Lower lobe of right lung (tissue), 2 donors: ENCODE measurements around the gene CLIP4. TPM values are rescaled to one million over a fixed set of nuclear protein-coding genes. Genes with fewer than 3 reads are reported as not detected.

Experiments
- ATAC-seq, 2 donors: fragments of 200-7000 bp; cut with Tn5 transposase; one replicate each; pipeline ENCODE4 v1.9.1; 2020 to 2022; ENCODE audit warnings: mild to moderate bottlenecking in 2 of 2, moderate library complexity in 2 of 2
- DNase-seq: peaks from one replicate; pipeline ENCODE4 v3.0.0-alpha.2; 2020
- H3K27ac ChIP-seq: fragments of 200-600 bp; one replicate; pipeline ENCODE4 v1.8.0; 2022
- H3K27me3 ChIP-seq: fragments of 200-600 bp; one replicate; pipeline ENCODE4 v1.8.0; 2022; ENCODE audit warnings: low read depth
- H3K36me3 ChIP-seq: fragments of 200-600 bp; one replicate; pipeline ENCODE4 v1.8.0; 2022; ENCODE audit warnings: mild to moderate bottlenecking
- H3K4me1 ChIP-seq: fragments of 200-600 bp; one replicate; pipeline ENCODE4 v1.8.0; 2022
- H3K4me3 ChIP-seq: fragments of 200-600 bp; one replicate; pipeline ENCODE4 v1.8.0; 2022; ENCODE audit warnings: mild to moderate bottlenecking
- H3K9me3 ChIP-seq: fragments of 200-600 bp; one replicate; pipeline ENCODE4 v1.8.0; 2022
- CTCF ChIP-seq: fragments of 200-600 bp; IDR thresholded peaks from one replicate; pipeline ENCODE4 v1.8.0; 2022; ENCODE audit warnings: antibody characterized with exemption, mild to moderate bottlenecking
- intact Hi-C: fragments of 100-400 bp; cut with DNase I; formaldehyde crosslinking; loops from one replicate; pipeline ENCODE4 v1.11.0; 2022
- total RNA-seq: library from RNA; stranded (reverse); fragmentation: NEBNext Ultra II Directional; extraction: Animal tissue kit (Norgen Biotek cat#: 25700); gene quantifications from one replicate; pipeline ENCODE4 v1.2.1, GENCODE V29; 2021
- donor health status: DM: no; HTN: yes; CAD: no; lungs with severe emphysema.

The CLIP4 gene
- total RNA-seq, 1 donor from 2014 or later: 64.6 TPM

DNA sequence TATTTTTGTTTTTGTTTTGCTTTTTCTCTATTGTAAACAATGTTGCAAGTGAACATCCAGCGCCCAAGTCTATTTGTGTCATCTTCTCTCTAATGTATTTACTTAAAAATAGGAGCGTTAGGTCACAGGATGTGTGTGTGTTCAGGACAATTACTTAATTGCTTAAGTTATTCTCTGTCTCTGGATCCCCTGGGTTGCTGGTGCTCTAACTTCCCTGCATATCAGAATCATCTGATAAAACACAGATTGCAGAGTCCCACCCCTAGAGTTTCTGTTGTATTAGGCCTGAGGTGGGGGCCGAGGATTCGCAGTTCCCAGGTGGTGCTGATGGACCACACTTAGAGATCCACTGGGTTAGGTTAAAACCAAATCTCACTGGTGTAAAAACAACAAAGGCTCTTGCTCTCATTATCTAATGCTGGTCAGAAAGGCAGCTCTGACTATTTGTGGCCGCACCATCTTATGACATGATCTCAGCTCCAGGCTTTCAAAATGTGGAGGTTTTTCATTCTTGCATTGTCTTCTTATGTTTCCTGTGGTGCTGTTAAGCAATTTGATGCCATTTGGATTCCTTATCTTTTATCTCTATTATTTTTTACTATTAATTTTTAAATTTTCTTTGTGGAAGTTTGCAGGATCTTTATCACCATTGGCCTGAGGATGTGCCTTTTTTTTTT lies 87.7 kb downstream of the CLIP4 start:
- H3K9me3 ChIP-seq: no peaks in the 10 kb centered on the region
- no peaks in the 10 kb centered on the region for H3K4me1 ChIP-seq
- intact Hi-C loops: no loop called here
- DNase-seq (no peak), ATAC-seq (no peak)
- H3K36me3 ChIP-seq: no peaks in the 10 kb centered on the region
- no peak overlapping the region for H3K27ac ChIP-seq
- no peak for TF ChIP-seq CTCF
- no peaks in the 10 kb centered on the region for H3K27me3 ChIP-seq
- no peak overlapping the region for H3K4me3 ChIP-seq

- Histone ChIP-seq H3K9me3 (no peaks in the 10 kb centered on the region), H3K27me3 (no peaks in the 10 kb centered on the region), H3K27ac (no peak overlapping the region), H3K4me3 (no peak overlapping the region), H3K4me1 (no peaks in the 10 kb centered on the region), H3K36me3 (no peaks in the 10 kb centered on the region)
- no peak for TF ChIP-seq CTCF
- DNase-seq: no peak
- ATAC-seq: no peak
- intact Hi-C loops: no loop called here
Observed at GRCh38 chr2:29206941-29207340, 91.7 kb downstream of the CLIP4 start.

DNA sequence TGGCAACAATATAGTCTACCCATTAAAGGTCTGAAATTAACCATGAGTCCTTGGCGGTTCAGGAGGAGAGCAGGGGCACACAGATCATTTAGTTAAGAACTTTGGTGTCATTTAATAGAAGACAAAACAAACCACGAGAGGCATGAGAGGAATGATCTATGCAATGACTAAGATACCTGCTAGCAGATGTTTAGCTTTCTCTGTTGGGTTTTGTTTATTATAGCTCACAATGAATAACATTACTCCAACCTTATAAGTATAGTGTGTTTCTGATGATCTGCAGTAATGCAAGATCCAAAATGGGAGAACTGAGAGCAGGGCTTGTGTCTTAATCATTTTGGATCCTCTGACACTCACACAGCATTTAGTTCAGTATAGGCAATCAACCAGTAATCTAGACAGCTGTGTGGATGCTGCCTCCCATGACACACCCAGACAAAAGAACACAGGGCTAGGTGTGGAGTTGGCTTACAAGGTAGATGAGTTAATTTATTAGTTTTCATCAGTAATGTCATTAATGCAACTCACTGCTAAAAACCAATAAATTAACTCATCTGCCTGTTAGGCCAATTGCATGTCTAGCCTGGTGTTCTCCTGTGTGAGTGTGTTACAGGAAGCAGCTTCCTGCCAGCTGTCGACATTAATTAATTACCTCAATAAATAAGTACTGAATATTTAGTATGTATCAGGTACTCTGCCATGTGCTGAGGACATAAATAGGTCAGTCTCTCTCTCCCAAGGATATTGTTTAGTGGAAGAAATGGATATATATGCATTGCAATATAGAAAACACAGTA lies 92.3 kb downstream of the CLIP4 start:
- H3K36me3 ChIP-seq: no peaks in the 10 kb centered on the region
- no peaks in the 10 kb centered on the region for H3K4me1 ChIP-seq
- H3K4me3 ChIP-seq: no peak overlapping the region
- DNase-seq (no peak), ATAC-seq (no peak)
- TF ChIP-seq CTCF: no peak
- H3K9me3 ChIP-seq: no peaks in the 10 kb centered on the region
- intact Hi-C loops: no loop called here
- no peak overlapping the region for H3K27ac ChIP-seq
- H3K27me3 ChIP-seq: no peaks in the 10 kb centered on the region

DNA sequence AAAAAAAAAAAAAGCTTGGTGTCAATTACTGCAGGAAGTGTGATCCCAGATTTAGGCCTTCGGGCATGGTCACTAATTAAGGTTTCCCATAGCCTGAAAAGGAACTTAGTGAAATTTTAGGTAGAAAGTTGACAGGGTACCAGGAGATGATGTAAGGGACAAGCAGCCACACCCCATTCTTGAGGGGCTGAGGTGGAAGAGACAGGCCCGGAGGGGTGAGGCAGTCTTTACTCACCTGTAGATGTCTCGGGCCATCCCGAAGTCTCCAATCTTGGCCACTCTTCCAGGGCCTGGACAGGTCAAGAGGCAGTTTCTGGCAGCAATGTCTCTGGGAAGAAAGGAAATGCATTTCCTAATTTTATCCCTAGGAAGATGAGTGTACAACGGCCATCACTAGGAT lies 94.3 kb downstream of the CLIP4 start:
- no peak for TF ChIP-seq CTCF
- intact Hi-C loops: no loop called here

GRCh38 chr2:29212009-29212408 lies 96.8 kb downstream of the CLIP4 start:
- no peak for TF ChIP-seq CTCF
- Histone ChIP-seq H3K27ac (no peak overlapping the region), H3K27me3 (no peaks in the 10 kb centered on the region), H3K36me3 (no peaks in the 10 kb centered on the region), H3K4me1 (no peaks in the 10 kb centered on the region), H3K9me3 (no peaks in the 10 kb centered on the region), H3K4me3 (no peak overlapping the region)
- ATAC-seq (no peak), DNase-seq (no peak)
- intact Hi-C loops: no loop called here

More for the DNA sequence above, 94.3 kb downstream of the CLIP4 start:
- H3K27ac ChIP-seq: no peak overlapping the region
- H3K4me3 ChIP-seq: no peak overlapping the region
- H3K4me1 ChIP-seq: no peaks in the 10 kb centered on the region
- H3K27me3 ChIP-seq: no peaks in the 10 kb centered on the region
- DNase-seq (no peak), ATAC-seq (no peak)
- no peaks in the 10 kb centered on the region for H3K9me3 ChIP-seq
- H3K36me3 ChIP-seq: no peaks in the 10 kb centered on the region
